ENCODE data around the gene ERCC2. TPM values are rescaled to one million over a fixed set of nuclear protein-coding genes. Genes with fewer than 3 reads are reported as not detected.

Gene ERCC2
- total RNA-seq, 4 donors from 2014 or later: 9.4 to 19.5 (median 17.6) TPM

DNA sequence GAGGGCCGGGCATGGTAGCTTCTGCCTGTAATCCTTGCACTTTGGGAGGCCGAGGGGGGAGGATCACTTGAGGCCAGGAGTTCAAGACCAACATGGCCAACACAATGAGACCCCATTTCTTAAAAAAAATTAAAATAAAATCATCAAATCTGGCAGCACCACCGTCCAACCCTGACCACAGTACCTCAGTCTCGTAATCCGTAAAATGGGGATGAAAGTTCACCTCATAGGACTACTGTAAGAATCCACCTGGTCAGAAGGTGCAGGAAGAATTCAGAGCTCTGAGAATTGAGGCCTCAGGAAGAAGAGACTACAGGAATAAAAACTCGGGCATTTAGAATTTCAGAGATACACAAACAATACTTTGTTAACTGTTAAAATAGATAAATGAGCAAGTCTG, 31.4 kb upstream of the ERCC2 start:
- H3K4me1 ChIP-seq: peaks cover 0 to 56% (median 19%) of the 10 kb centered on the region in 4 donors
- no peak overlapping the region for H3K4me3 ChIP-seq
- no peak for TF ChIP-seq EP300 (IDR thresholded peaks at IDR 0.05)
- no peak for TF ChIP-seq POLR2A (IDR thresholded peaks at IDR 0.05)
- TF ChIP-seq, protein P1, sequence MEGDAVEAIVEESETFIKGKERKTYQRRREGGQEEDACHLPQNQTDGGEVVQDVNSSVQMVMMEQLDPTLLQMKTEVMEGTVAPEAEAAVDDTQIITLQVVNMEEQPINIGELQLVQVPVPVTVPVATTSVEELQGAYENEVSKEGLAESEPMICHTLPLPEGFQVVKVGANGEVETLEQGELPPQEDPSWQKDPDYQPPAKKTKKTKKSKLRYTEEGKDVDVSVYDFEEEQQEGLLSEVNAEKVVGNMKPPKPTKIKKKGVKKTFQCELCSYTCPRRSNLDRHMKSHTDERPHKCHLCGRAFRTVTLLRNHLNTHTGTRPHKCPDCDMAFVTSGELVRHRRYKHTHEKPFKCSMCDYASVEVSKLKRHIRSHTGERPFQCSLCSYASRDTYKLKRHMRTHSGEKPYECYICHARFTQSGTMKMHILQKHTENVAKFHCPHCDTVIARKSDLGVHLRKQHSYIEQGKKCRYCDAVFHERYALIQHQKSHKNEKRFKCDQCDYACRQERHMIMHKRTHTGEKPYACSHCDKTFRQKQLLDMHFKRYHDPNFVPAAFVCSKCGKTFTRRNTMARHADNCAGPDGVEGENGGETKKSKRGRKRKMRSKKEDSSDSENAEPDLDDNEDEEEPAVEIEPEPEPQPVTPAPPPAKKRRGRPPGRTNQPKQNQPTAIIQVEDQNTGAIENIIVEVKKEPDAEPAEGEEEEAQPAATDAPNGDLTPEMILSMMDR (IDR thresholded peaks at IDR 0.05): no peak
- H3K36me3 ChIP-seq: no peaks in the 10 kb centered on the region
- no peak overlapping the region for H3K27ac ChIP-seq
- DNase-seq (ENCODE audit: low spot score in 2 of 2): no peak
- 84 to 87% methylated on average over 6 of the region's 6 CpGs for WGBS, 2 donors
- peaks cover 5 to 40% of the 10 kb centered on the region in 2 donors for H3K27me3 ChIP-seq
- H3K9me3 ChIP-seq: no peaks in the 10 kb centered on the region

DNA sequence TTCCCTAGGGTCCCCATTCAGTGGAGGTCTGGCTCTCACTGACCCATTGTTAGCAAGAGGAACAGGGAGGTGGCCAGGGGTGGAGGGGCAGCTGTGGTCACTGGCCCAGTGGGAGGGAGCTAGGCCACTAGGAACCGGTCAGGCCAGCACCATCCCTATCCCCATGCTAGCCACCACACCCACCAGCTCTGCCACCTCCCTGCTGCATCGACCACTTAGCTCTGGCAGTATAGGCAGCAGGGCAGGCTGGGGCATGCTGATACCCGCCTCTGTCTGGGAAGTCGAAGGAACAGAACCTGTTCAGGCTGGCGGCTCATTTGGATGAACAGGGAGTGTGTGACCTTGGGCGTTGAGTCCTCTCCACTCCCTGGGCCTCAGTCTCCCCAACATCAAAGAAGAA, 29.8 kb upstream of the ERCC2 start:
- no peaks in the 10 kb centered on the region for H3K9me3 ChIP-seq
- H3K4me3 ChIP-seq: no peak overlapping the region
- TF ChIP-seq POLR2A (IDR thresholded peaks at IDR 0.05) (no peak), EP300 (IDR thresholded peaks at IDR 0.05) (no peak)
- TF ChIP-seq, protein P1 (IDR thresholded peaks at IDR 0.05): no peak
- H3K4me1 ChIP-seq: peaks cover 0 to 48% (median 18%) of the 10 kb centered on the region in 4 donors
- H3K27ac ChIP-seq: no peak overlapping the region
- no peak for DNase-seq (ENCODE audit: low spot score in 2 of 2)
- H3K27me3 ChIP-seq: peaks cover 5 to 53% of the 10 kb centered on the region in 2 donors
- peaks cover 0 to 7% (median 0%) of the 10 kb centered on the region in 3 donors for H3K36me3 ChIP-seq
- WGBS, 2 donors: 85 to 88% methylated on average over 5 to 6 of the region's 6 CpGs

DNA sequence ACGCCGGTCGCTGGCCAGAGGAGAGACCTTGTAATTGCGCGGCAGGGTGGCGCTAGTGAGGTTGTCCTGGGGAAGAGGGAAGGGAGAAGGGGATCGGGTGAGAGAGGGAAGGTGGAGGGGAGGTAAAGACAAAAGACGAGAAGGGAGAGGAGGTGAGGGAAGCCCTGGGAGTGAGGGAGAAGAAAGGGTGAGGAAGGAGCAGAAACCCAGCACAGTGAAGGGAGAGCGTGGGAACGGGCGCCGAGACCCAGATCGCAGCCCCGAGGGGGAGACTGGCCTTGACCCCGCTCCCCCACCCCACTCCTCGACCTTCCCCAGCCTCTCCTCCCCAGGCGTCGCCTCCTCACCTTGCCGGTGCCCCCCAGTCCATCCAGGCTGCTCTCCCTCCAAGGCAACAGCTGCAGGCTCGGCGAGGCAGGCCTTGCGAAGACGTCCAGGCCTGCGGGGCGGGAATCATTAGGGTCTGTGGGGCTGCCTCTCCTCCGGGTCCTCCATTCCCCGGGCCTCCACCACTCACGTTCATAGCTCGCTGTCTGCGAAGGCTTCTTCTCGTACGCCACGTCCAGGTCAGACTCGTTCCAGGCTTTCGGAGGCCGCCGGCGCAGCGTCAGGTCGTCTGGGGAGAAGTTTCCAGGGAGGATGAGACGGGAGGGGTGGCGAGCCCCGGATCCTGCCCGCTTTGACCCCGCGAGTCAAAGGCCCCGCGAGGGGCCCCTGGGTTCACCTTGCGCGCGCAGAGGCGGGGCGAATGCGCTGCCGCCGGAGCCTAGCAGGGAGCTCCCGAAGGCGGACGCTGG, 25.6 kb upstream of the ERCC2 start:
- Histone ChIP-seq H3K36me3 (peaks cover 0 to 7% (median 0%) of the 10 kb centered on the region in 3 donors), H3K27me3 (peaks cover 0 to 17% of the 10 kb centered on the region in 2 donors), H3K4me1 (peaks cover 0 to 17% (median 7%) of the 10 kb centered on the region in 4 donors), H3K27ac (no peak overlapping the region), H3K9me3 (no peaks in the 10 kb centered on the region), H3K4me3 (no peak overlapping the region)
- TF ChIP-seq, protein P1 (IDR thresholded peaks at IDR 0.05): no peak
- no peak for TF ChIP-seq EP300 (IDR thresholded peaks at IDR 0.05)
- no peak for TF ChIP-seq POLR2A (IDR thresholded peaks at IDR 0.05)
- no peak for DNase-seq (ENCODE audit: low spot score in 2 of 2)
- 47% methylated on average over 42 to 56 of the region's 59 CpGs for WGBS, 2 donors

GRCh38 chr19:45391871-45392665, 21.7 kb upstream of the ERCC2 start:
- H3K9me3 ChIP-seq: no peaks in the 10 kb centered on the region
- WGBS, 2 donors: 92 to 95% methylated on average over 13 to 21 of the region's 21 CpGs
- H3K4me3 ChIP-seq: no peak overlapping the region
- no peak for DNase-seq (ENCODE audit: low spot score in 2 of 2)
- H3K27me3 ChIP-seq: peaks cover 0 to 16% of the 10 kb centered on the region in 2 donors
- H3K27ac ChIP-seq: no peak overlapping the region
- H3K4me1 ChIP-seq: no peaks in the 10 kb centered on the region
- H3K36me3 ChIP-seq: peaks cover 0 to 7% (median 0%) of the 10 kb centered on the region in 3 donors
- no peak for TF ChIP-seq EP300 (IDR thresholded peaks at IDR 0.05)
- TF ChIP-seq POLR2A (IDR thresholded peaks at IDR 0.05): no peak
- TF ChIP-seq, protein P1 (IDR thresholded peaks at IDR 0.05): no peak

GRCh38 chr19:45391346-45391745, 21.0 kb upstream of the ERCC2 start:
- TF ChIP-seq POLR2A (IDR thresholded peaks at IDR 0.05) (no peak), EP300 (IDR thresholded peaks at IDR 0.05) (no peak)
- TF ChIP-seq, protein P1 (IDR thresholded peaks at IDR 0.05): no peak
- no peaks in the 10 kb centered on the region for H3K4me1 ChIP-seq
- no peak for DNase-seq (ENCODE audit: low spot score in 2 of 2)
- 61 to 77% methylated on average over 3 of the region's 3 CpGs for WGBS, 2 donors
- peaks cover 0 to 7% (median 0%) of the 10 kb centered on the region in 3 donors for H3K36me3 ChIP-seq
- no peaks in the 10 kb centered on the region for H3K9me3 ChIP-seq
- peaks cover 0 to 17% of the 10 kb centered on the region in 2 donors for H3K27me3 ChIP-seq
- H3K27ac ChIP-seq: no peak overlapping the region
- H3K4me3 ChIP-seq: no peak overlapping the region

Data from tibial nerve (tissue), 4 donors.